RWPE2 (cell line): ENCODE results near the gene ZFPM1.
A peak's percentile ranks its signal among the peaks of the same experiment; 100 is the strongest.

Experiments
- ATAC-seq: fragments of 200-7000 bp; cut with Tn5 transposase; 3 replicates; pipeline ENCODE4 v1.9.1; 2021; ENCODE audit warnings: low read depth
- DNase-seq: peaks from one replicate; pipeline ENCODE4 v3.0.0-alpha.2; 2020; ENCODE audit warnings: low spot score
- H3K27ac ChIP-seq: fragments of 450-650 bp; 2 replicates; pipeline ENCODE4 v1.5.1; 2017; ENCODE audit warnings: mild to moderate bottlenecking; ENCODE audit not compliant: poor library complexity, severe bottlenecking
- H3K27me3 ChIP-seq: fragments of 250-450 bp; sonication (Bioruptor Pico); 2 replicates; pipeline ENCODE4 v1.5.1; 2021; ENCODE audit warnings: mild to moderate bottlenecking, moderate library complexity; ENCODE audit not compliant: insufficient read depth, poor library complexity, severe bottlenecking
- H3K36me3 ChIP-seq: fragments of 250-450 bp; sonication (Bioruptor Pico); 2 replicates; pipeline ENCODE4 v1.5.1; 2020; ENCODE audit warnings: low read depth, mild to moderate bottlenecking, moderate library complexity
- H3K4me1 ChIP-seq: fragments of 250-450 bp; sonication (Bioruptor Pico); 2 replicates; pipeline ENCODE4 v1.5.1; 2021; ENCODE audit warnings: mild to moderate bottlenecking, moderate library complexity; ENCODE audit not compliant: insufficient read depth, poor library complexity, severe bottlenecking
- H3K4me3 ChIP-seq: fragments of 250-450 bp; sonication (Bioruptor Pico); 2 replicates; pipeline ENCODE4 v1.5.1; 2021; ENCODE audit warnings: mild to moderate bottlenecking, moderate library complexity; ENCODE audit not compliant: severe bottlenecking
- H3K9me3 ChIP-seq: fragments of 250-450 bp; sonication (Bioruptor Pico); 2 replicates; pipeline ENCODE4 v1.5.1; 2021; ENCODE audit warnings: mild to moderate bottlenecking, moderate library complexity; ENCODE audit not compliant: severe bottlenecking
- TF ChIP-seq, protein P1 (sequence below): fragments of 450-650 bp; IDR thresholded peaks from one replicate; pipeline ENCODE4 v1.5.1; 2017; ENCODE audit warnings: mild to moderate bottlenecking, moderate library complexity; ENCODE audit not compliant: poor library complexity, severe bottlenecking

ZFPM1 gene

DNA sequence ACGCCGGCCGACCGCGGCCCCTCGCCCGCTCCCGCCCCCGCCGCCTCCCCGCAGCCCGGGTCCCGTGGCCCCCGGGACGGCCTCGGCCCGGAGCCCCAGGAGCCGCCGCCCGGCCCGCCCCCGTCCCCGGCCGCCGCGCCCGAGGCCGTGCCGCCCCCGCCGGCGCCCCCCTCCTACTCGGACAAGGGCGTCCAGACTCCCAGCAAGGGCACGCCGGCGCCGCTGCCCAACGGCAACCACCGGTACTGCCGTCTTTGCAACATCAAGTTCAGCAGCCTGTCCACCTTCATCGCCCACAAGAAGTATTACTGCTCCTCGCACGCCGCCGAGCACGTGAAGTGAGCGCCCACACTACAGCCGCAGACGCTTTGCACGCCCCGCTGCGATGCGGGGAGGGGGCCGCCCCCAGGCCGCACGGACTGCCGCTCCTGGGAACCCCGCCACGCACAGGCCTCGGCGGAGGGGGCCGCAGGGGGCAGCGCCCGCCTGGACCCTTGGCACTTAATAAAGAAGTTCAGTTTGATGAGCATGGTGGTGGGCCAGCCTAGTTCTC lies 81.6 kb downstream of the ZFPM1 start:
- ATAC-seq (peak; percentile 20; the same call in 2 of the 3 replicates), DNase-seq (no peak)
- no peaks in the 10 kb centered on the region for H3K36me3 ChIP-seq
- peaks cover 5% of the 10 kb centered on the region for H3K4me1 ChIP-seq
- peaks cover 13% of the 10 kb centered on the region for H3K27me3 ChIP-seq
- peak overlapping the region; percentile 62 for H3K27ac ChIP-seq
- no peaks in the 10 kb centered on the region for H3K9me3 ChIP-seq
- H3K4me3 ChIP-seq = peak overlapping the region; percentile 99
- TF ChIP-seq, protein P1, sequence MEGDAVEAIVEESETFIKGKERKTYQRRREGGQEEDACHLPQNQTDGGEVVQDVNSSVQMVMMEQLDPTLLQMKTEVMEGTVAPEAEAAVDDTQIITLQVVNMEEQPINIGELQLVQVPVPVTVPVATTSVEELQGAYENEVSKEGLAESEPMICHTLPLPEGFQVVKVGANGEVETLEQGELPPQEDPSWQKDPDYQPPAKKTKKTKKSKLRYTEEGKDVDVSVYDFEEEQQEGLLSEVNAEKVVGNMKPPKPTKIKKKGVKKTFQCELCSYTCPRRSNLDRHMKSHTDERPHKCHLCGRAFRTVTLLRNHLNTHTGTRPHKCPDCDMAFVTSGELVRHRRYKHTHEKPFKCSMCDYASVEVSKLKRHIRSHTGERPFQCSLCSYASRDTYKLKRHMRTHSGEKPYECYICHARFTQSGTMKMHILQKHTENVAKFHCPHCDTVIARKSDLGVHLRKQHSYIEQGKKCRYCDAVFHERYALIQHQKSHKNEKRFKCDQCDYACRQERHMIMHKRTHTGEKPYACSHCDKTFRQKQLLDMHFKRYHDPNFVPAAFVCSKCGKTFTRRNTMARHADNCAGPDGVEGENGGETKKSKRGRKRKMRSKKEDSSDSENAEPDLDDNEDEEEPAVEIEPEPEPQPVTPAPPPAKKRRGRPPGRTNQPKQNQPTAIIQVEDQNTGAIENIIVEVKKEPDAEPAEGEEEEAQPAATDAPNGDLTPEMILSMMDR = peak; percentile 3

DNA sequence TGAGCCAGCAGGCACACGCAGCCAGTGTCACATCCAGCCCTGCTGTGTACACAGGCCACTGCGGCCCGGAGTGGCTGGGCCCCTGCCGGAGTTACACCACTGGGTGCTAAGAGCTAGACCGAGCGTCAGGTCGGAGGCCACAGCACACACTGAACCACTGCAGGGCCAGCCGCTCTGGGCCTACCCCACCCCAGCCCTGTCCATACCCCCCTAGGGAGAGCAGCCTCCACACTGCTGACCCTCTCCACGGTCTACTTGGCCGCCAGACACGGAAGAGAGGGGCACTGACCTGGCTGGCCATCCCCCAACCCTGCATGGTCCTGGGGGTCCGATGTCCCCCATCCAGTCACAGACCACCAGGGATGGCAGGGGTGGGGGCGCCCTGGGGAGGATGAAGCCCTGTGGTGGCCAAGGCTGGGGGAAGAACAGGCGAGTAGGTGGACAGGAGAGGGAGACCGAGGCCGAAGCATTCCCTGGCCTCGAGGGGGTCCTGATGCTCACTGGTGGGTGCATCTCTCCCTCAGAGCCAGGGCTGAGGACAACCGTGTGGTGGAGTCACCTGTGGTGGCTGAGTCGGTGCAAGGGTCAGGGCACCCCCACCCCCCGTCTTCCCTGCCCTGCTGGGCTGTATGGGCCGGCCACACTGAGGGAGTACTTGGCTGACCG lies 82.2 kb downstream of the ZFPM1 start:
- Histone ChIP-seq H3K9me3 (no peaks in the 10 kb centered on the region), H3K4me1 (peaks cover 5% of the 10 kb centered on the region), H3K27ac (peak overlapping the region; percentile 62), H3K4me3 (peak overlapping the region; percentile 99), H3K27me3 (peaks cover 17% of the 10 kb centered on the region), H3K36me3 (no peaks in the 10 kb centered on the region)
- DNase-seq (no peak), ATAC-seq (no peak)
- TF ChIP-seq, protein P1 = no peak

DNA sequence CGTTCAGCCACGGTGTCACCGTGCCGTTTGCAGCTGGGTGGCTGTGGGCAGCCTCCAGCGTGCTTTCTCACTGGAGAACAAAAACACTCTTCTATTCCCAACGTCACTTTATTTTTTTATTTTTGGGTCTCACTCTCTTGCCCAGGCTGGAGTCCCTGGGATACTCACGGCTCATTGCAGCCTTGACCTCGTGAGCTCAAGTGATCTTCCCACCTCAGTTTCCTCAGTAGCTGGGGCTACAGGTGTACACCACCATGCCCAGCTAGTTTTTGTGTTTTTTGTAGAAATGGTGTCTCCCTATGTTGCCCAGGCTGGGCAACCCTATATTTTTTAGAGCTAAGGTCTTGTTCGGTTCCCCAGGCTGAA lies 82.8 kb downstream of the ZFPM1 start:
- ATAC-seq = no peak
- H3K9me3 ChIP-seq = no peaks in the 10 kb centered on the region
- DNase-seq = no peak
- H3K27me3 ChIP-seq = peaks cover 17% of the 10 kb centered on the region
- H3K27ac ChIP-seq = no peak overlapping the region
- no peaks in the 10 kb centered on the region for H3K36me3 ChIP-seq
- TF ChIP-seq, protein P1 = no peak
- H3K4me3 ChIP-seq = no peak overlapping the region
- H3K4me1 ChIP-seq = peaks cover 5% of the 10 kb centered on the region

DNA sequence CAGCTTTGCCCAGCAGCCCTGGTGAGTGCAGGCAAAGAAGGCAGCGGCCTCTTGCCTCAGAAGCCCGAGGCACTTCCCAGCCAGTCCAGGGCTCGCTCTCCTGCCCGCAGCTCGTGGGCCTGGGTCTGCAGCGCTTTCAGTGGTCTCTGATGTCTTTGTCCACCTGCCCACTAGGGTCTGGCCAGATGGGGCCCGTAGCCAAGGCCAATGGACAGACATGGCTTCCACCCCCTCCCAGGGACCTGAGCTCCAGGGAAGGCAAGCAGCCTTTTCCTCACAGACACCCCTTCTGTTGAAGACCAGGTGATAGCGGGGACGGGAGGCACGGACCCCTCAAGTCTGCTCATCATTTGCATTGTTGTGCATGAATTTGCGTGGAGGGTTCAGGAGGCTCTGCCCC lies 83.4 kb downstream of the ZFPM1 start:
- no peaks in the 10 kb centered on the region for H3K9me3 ChIP-seq
- H3K36me3 ChIP-seq = no peaks in the 10 kb centered on the region
- peaks cover 17% of the 10 kb centered on the region for H3K27me3 ChIP-seq
- H3K4me1 ChIP-seq = peaks cover 5% of the 10 kb centered on the region
- no peak overlapping the region for H3K27ac ChIP-seq
- DNase-seq (no peak), ATAC-seq (no peak)
- H3K4me3 ChIP-seq = no peak overlapping the region
- TF ChIP-seq, protein P1 = no peak
